SJSA1 (cell line): Measurements from ENCODE around the gene OR10H4. TPM values are rescaled to one million over a fixed set of nuclear protein-coding genes. Genes with fewer than 3 reads are reported as not detected.
"Not testable (repeated sequence)": the region's sequence is repeated elsewhere in the genome, so short reads cannot be mapped to it uniquely, and the experiment has no call there.

Experiments used
- DNase-seq, 2 experiments: peaks; one replicate each; pipeline ENCODE4 v3.0.0-alpha.2; 2015 to 2020; ENCODE audit warnings: low spot score in 2 of 2, low read depth in 1 of 2
- H3K27ac ChIP-seq: fragments of 250-450 bp; sonication (Bioruptor Pico); 2 replicates; pipeline ENCODE4 v1.5.1; 2020; ENCODE audit warnings: mild to moderate bottlenecking, moderate library complexity
- H3K27me3 ChIP-seq: fragments of 250-450 bp; sonication (Bioruptor Pico); replicated peaks from 2 replicates; pipeline ENCODE4 v1.5.1; 2020; ENCODE audit warnings: mild to moderate bottlenecking, moderate library complexity
- H3K36me3 ChIP-seq: fragments of 250-450 bp; sonication (Bioruptor Pico); 2 replicates; pipeline ENCODE4 v1.5.1; 2020; ENCODE audit warnings: mild to moderate bottlenecking
- H3K4me1 ChIP-seq: fragments of 250-450 bp; sonication (Bioruptor Pico); replicated peaks from 2 replicates; pipeline ENCODE4 v1.6.1; 2021; ENCODE audit warnings: mild to moderate bottlenecking
- H3K4me3 ChIP-seq: fragments of 250-450 bp; sonication (Bioruptor Pico); 2 replicates; pipeline ENCODE4 v1.5.1; 2020; ENCODE audit warnings: mild to moderate bottlenecking
- H3K9me3 ChIP-seq: fragments of 250-450 bp; sonication (Bioruptor Pico); replicated peaks from 2 replicates; pipeline ENCODE4 v1.5.1; 2020; ENCODE audit warnings: mild to moderate bottlenecking
- total RNA-seq: library from RNA; depleted of rRNA; stranded (reverse); fragments of >200 nt; shearing (Covaris generic); gene quantifications from 2 replicates; pipeline ENCODE4 v1.2.3, GENCODE V29; 2014; rRNA removed

The OR10H4 gene, protein sequence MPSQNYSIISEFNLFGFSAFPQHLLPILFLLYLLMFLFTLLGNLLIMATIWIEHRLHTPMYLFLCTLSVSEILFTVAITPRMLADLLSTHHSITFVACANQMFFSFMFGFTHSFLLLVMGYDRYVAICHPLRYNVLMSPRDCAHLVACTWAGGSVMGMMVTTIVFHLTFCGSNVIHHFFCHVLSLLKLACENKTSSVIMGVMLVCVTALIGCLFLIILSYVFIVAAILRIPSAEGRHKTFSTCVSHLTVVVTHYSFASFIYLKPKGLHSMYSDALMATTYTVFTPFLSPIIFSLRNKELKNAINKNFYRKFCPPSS
- total RNA-seq: not detected in 2 replicates

DNA sequence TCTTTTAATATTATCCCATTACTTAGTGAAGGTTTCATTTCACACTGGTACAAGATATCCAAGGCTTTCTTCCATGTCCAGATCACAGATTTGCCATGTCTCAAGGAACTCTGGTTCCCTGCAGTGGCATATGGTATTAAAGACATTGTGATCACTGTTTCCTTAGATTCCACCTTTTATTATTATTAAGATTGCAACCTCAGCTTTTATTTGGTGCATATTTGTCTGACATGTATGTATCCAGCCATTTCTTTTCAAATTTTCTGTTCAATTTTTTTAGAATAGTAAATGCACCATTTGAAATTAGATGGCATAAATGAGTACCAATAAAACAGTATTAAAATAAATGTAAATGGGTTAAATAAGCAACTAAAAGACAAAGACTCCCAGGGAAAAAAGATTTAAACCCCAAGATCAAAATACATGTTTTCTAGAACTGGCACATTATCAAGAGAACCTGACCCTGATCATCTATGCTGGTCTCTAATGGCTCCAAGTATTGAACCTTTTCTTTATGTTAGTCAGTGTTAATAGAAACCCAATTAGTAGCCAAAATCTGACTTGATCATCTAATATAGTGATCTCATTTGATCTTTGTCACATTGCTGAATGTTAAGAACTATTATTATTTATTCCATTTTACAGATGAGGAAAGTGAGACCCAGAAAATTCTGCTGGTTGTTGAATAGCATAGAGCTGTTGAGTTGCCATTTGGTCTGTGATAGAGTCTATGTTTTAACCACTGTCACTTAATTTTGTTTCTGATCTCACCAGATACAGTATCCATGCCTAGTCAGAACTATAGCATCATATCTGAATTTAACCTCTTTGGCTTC is at the start of gene OR10H4:
TSS of gene OR10H4 (plus strand) at position 786 of the 836 bp plus-strand sequence. CDS start at position 786, 0 bp downstream.
- Histone ChIP-seq H3K36me3 (no peaks in the 10 kb centered on the region), H3K27ac (no peak within 1 kb of the TSS), H3K4me3 (no peak within 1 kb of the TSS), H3K4me1 (no peaks in the 10 kb centered on the region), H3K9me3 (peaks cover 4% of the 10 kb centered on the region; the same call in 1 of the 2 replicates), H3K27me3 (peaks cover 8% of the 10 kb centered on the region; the same call in 1 of the 2 replicates)
- no peak for DNase-seq

DNA sequence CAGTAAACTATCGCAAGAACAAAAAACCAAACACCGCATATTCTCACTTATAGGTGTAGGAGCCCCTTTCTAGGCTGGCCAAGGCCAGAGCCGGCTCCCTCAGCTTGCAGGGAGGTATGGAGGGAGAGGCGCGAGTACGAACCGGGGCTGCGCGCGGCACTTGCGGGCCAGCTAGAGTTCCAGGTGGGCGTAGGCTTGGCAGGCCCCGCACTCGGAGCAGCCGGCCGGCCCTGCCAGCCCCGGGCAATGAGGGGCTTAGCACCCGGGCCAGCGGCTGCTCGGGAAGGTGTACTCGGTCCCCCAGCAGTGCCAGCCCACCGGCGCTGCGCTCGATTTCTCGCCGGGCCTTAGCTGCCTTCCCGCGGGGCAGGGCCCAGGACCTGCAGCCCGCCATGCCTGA is 49.2 kb upstream of the OR10H4 start:
- H3K36me3 ChIP-seq, DNase-seq, H3K4me1 ChIP-seq, H3K27ac ChIP-seq, H3K27me3 ChIP-seq, H3K4me3 ChIP-seq, H3K9me3 ChIP-seq: not testable (repeated sequence)

DNA sequence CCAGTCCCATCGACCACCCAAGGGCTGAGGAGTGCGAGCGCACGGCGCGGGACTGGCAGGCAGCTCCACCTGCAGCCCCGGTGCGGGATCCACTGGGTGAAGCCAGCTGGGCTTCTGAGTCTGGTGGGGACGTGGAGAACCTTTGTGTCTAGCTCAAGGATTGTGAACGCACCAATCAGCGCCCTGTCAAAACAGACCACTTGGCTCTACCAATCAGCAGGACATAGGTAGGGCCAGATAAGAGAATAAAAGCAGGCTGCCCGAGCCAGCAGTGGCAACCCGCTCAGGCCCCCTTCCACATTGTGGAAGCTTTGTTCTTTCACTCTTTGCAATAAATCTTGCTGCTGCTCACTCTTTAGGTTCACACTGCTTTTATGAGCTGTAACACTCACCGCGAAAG is 48.8 kb upstream of the OR10H4 start:
- H3K36me3 ChIP-seq, DNase-seq, H3K4me3 ChIP-seq, H3K27ac ChIP-seq, H3K4me1 ChIP-seq, H3K9me3 ChIP-seq, H3K27me3 ChIP-seq: not testable (repeated sequence)

DNA sequence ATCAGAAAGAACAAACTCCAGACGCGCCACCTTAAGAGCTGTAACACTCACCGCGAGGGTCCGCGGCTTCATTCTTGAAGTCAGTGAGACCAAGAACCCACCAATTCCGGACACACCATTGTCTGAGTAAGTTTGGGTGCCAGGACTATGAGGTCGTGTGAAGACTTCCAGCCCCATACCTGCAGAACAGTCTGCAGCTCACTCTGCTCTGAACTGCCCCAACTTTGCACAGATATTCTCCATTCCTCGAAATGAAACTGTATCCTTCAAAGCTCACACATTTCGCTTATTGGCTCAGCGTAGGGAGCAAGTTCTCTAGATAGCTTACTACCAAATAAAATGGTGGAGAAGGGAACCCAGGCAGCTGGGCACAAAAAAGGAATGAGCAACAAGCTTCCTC is 48.3 kb upstream of the OR10H4 start:
- DNase-seq: no peak
- H3K36me3 ChIP-seq: no peaks in the 10 kb centered on the region
- H3K27ac ChIP-seq: no peak overlapping the region
- no peaks in the 10 kb centered on the region for H3K4me1 ChIP-seq
- H3K9me3 ChIP-seq: no peaks in the 10 kb centered on the region
- peaks cover 9% of the 10 kb centered on the region for H3K27me3 ChIP-seq
- no peak overlapping the region for H3K4me3 ChIP-seq

DNA sequence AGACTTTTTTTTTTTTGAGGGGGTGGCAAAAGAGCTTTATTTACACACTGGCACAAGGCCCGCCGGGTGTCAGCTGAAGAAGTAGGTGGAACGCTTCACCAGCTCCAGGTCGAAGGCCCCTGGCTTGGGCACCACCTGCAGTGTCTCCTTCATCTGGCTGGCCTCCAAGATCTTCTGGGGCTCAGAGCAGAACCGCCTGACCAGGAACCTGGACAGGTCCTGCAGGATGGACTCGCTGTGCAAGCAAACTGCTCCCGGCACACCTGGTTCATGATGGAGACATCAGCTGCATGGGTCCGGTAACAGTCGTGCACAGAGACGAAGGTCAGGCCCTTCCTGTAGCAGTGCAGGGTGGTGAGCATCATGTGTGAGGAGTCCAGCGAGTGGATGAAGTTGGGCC is 46.6 kb upstream of the OR10H4 start:
- peak in 1 of 2 experiments; percentile 33 for DNase-seq
- no peak overlapping the region for H3K27ac ChIP-seq
- no peaks in the 10 kb centered on the region for H3K36me3 ChIP-seq
- peaks cover 9% of the 10 kb centered on the region for H3K27me3 ChIP-seq
- H3K4me1 ChIP-seq: no peaks in the 10 kb centered on the region
- H3K9me3 ChIP-seq: no peaks in the 10 kb centered on the region
- no peak overlapping the region for H3K4me3 ChIP-seq

DNA sequence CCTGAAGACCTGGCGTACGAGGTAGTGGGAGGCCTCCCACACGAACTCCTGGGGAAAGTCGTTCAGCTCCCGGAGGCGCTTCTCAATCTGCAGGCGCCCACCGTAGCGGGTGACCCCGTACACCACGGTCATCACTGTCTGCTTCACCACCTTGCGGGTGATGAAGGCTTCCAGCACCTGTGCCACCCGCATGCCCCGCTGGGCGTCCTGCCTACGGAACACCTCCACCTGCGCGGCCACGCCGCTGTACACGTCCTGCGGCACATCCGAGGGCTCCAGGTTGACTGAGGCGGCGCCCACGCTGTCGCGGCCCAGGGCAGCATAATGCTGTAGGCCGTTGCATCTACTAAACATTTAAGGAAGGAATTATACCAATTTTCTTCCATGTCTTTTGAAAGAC is 45.9 kb upstream of the OR10H4 start:
- not testable (repeated sequence) for H3K27ac ChIP-seq, H3K4me1 ChIP-seq, H3K9me3 ChIP-seq, H3K4me3 ChIP-seq, H3K36me3 ChIP-seq, DNase-seq, H3K27me3 ChIP-seq

DNA sequence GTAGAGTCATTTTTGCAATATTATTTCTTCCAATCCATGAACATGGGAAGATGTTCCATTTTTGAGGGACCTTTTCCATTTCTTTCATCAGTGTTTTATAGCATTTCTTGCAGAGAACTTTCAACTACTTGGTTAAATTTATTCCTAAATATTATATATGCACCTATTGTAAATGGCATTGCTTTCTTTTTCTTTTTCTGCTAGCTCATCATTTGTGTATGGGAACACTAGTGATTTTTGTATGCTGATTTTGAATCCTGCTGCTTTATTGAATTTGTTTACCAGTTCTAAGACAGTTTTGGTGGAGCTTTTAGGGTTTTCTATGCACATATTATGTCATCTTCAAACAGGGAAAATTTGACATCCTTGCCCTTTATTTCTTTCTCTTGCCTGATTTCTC is 43.8 kb upstream of the OR10H4 start:
- H3K27me3 ChIP-seq: peaks cover 9% of the 10 kb centered on the region
- no peak for DNase-seq
- H3K9me3 ChIP-seq: no peaks in the 10 kb centered on the region
- no peaks in the 10 kb centered on the region for H3K36me3 ChIP-seq
- no peak overlapping the region for H3K27ac ChIP-seq
- no peak overlapping the region for H3K4me3 ChIP-seq
- H3K4me1 ChIP-seq: no peaks in the 10 kb centered on the region

DNA sequence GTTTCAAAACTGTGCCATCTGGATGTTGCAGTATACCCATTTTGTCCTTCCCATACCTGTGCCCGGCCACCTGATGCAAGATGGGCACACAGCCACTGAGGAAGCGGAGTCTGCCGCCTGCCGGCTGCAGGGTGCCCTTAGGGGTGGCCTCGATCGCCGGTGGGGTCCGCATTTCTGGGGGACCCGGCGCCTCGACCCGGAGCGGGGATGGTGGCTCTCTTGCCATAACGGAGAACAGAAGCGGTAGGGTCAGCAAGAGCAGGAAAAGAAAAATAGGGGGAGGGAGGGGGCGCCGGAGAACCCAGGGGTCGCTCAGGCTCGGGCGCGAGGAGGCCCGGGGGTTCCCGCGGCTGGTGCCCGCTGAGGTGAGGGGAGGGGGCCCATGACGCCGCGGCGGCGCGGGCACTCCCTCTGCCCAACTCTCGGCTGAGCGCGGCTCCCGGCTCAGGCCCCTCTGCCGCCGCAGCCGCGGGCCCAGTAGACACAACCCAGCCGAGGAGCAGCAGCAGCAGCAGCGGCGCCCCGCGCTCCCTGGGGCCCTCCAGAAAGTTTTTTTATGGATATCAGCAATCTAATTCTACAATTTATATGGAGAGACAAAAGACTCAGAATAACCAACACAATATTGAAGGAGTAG is 37.1 kb upstream of the OR10H4 start:
- Histone ChIP-seq H3K9me3 (no peaks in the 10 kb centered on the region), H3K4me1 (no peaks in the 10 kb centered on the region), H3K27ac (no peak overlapping the region), H3K27me3 (peaks cover 11% of the 10 kb centered on the region), H3K36me3 (no peaks in the 10 kb centered on the region), H3K4me3 (no peak overlapping the region)
- DNase-seq: peak in 1 of 2 experiments; percentile 22

DNA sequence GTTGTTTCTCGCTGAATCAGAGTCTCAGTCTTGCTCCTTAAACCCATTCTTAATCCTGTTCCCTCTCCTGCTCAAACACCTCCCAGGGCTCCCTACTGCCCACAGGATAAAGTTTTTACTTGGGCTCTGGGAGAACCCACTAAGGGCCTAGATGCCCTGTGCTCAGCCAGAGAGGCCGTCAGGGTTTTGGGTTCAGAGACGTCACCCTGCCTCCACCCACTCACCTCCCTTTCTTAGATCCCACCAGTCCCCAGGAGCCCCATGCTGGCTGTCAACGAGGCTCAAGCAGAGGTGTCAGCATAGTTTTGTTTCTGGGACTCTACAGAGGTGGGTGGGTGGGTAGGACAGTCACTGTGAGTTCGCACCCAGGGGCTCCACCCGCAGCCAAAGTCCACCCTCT is 35.4 kb upstream of the OR10H4 start:
- DNase-seq: no peak
- Histone ChIP-seq H3K27ac (no peak overlapping the region), H3K36me3 (no peaks in the 10 kb centered on the region), H3K9me3 (no peaks in the 10 kb centered on the region), H3K27me3 (peaks cover 11% of the 10 kb centered on the region), H3K4me1 (no peaks in the 10 kb centered on the region), H3K4me3 (no peak overlapping the region)

DNA sequence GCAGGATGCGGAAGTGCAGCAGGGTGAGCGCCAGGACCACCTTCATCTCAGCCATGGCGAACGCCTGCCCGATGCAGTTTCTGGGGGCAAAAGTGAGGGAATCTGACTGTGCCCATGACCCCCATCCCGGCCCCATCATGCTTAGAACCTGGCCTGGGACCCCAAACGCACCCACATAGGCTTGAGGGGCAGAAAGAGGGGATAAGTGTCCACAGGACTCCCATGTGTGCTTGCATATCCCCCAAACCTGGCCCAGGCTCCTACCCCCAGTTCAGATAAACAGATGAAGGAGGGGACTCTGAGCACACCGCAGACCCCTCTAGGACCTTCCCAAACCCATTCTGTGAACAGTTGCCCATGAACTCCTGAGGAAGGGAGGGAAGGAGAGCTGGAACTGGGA is 35.0 kb upstream of the OR10H4 start:
- Histone ChIP-seq H3K4me3 (no peak overlapping the region), H3K27me3 (peaks cover 11% of the 10 kb centered on the region), H3K27ac (no peak overlapping the region), H3K4me1 (no peaks in the 10 kb centered on the region), H3K9me3 (no peaks in the 10 kb centered on the region), H3K36me3 (no peaks in the 10 kb centered on the region)
- no peak for DNase-seq

DNA sequence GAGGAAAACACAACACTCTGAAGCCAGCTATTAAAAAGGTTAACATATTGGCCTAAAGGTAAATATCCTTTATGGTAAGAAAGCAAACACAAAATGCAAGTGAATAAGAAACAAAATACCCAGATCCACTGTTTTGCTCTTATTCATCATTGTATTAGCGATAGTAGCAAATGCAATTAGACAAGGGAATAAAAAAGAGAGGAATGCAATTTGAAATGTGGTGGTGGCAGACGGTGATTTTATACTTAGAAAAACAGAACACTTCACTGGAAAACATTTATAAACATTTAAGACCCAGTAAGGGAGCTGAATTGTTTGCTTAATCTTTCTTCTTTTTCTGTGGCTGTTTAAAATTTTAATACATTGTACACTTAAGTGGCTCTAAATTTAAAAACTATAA is 33.7 kb upstream of the OR10H4 start:
- DNase-seq: no peak
- Histone ChIP-seq H3K9me3 (no peaks in the 10 kb centered on the region), H3K4me3 (no peak overlapping the region), H3K27ac (no peak overlapping the region), H3K36me3 (no peaks in the 10 kb centered on the region), H3K27me3 (peaks cover 11% of the 10 kb centered on the region), H3K4me1 (no peaks in the 10 kb centered on the region)

DNA sequence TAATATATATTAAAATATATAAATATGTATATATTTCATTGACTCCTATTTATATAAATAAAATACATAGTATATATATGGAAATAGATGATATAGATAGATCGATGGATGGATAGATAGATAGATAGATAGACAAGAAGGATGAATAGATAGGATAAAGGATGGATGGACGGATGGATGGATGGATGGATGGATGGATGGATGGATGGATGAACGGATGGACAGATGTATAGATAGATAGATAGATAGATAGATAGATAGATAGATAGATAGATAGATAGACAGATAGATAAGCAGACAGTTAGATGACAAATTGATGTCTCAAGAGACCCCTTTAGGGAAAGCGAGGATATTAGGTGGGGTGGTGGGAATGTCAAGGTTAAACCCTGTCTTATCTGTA is 29.6 kb upstream of the OR10H4 start:
- Histone ChIP-seq H3K4me1 (no peaks in the 10 kb centered on the region), H3K9me3 (no peaks in the 10 kb centered on the region), H3K36me3 (no peaks in the 10 kb centered on the region), H3K27me3 (no peaks in the 10 kb centered on the region), H3K4me3 (no peak overlapping the region), H3K27ac (no peak overlapping the region)
- no peak for DNase-seq

DNA sequence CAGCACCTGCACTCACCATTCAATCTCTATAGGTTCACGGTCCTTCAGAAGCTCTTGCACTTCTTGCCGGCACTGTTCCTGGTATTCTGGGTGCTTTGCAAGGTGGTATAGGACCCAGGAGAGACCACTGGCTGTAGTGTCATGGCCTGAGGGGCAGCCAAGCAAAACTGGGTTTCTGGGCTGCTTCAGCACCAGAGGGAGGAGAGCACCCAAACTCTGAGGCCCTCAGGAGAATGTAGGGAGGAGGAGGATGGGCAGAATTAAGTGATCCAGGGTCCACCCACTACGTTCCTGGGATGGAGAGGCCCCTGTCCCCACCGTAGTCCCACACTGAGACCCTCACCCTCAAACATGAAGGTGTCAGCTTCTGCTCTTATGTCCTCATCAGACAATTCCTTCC is 26.8 kb upstream of the OR10H4 start:
- H3K4me1 ChIP-seq: no peaks in the 10 kb centered on the region
- H3K27ac ChIP-seq: no peak overlapping the region
- H3K27me3 ChIP-seq: no peaks in the 10 kb centered on the region
- H3K36me3 ChIP-seq: no peaks in the 10 kb centered on the region
- no peaks in the 10 kb centered on the region for H3K9me3 ChIP-seq
- no peak overlapping the region for H3K4me3 ChIP-seq
- DNase-seq: no peak

DNA sequence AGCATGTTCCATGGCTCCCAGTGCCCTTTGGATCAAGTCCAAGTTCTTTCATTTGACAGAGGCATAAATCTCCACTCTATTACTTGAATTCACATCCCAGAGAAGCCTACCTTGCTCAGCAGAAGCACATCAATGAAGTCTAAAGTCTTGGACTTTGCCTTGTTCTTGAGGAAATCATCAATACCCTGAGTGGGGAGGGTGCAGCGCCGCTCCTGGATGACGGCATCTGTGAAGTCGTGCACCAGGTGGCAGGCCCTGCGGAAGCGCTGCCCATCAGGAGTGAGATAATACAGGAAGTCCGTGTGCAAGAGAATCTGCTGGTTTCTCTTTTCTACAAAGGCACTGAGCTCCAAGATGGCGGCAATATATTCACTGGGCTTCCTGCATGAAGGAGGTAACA is 25.1 kb upstream of the OR10H4 start:
- H3K27ac ChIP-seq: no peak overlapping the region
- H3K9me3 ChIP-seq: no peaks in the 10 kb centered on the region
- no peaks in the 10 kb centered on the region for H3K27me3 ChIP-seq
- H3K36me3 ChIP-seq: no peaks in the 10 kb centered on the region
- no peaks in the 10 kb centered on the region for H3K4me1 ChIP-seq
- H3K4me3 ChIP-seq: no peak overlapping the region
- no peak for DNase-seq
